ENCODE measurements around the gene TCEAL8. TPM values are rescaled to one million over a fixed set of nuclear protein-coding genes. Genes with fewer than 3 reads are reported as not detected.

TCEAL8 gene
- total and polyA plus RNA-seq, 4 donors: 11.9 to 109 (median 20.2) TPM

GRCh38 chrX:103212749-103213457 is 42.1 kb downstream of the TCEAL8 start (continued):
- TF ChIP-seq, protein P1, sequence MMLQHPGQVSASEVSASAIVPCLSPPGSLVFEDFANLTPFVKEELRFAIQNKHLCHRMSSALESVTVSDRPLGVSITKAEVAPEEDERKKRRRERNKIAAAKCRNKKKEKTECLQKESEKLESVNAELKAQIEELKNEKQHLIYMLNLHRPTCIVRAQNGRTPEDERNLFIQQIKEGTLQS (IDR thresholded peaks at IDR 0.05): no peak
- TF ChIP-seq TAF1 (conservative IDR thresholded peaks at IDR 0.05) (no peak), REST (IDR thresholded peaks at IDR 0.05) (no peak)

DNA sequence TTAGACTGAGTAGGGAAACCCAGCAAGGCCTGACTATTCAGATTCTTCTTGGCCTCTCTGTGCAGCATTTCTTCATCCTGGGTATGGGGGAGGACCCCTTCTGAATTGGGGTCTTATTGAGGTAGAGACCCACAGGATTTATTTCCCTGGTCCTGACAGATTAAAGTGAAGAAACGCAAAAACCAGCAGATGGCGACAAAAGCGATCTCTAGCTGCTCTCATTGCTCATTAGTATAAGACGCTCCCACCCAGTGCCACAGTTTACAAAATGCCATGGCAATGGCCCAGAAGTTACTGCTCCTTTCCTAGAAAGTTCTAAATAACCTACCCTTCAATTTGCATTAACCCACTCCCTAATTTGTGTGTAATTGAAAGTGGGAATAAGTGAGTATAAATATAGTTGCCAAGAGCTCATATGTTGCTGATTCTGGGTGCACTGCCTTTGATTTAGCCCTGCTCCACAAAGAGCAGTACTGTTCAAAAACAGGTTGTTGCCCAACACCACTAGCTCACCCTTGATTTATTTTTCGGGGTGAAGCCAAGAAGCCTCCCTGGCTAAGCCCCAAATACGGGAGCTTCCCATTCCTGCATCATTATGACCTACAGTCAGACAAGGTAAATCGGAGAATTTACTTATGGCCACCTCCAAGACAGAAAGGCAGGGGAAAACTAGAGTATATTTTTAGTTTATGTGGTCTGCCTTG is 43.8 kb downstream of the TCEAL8 start:
- Histone ChIP-seq H3K36me3 (ENCODE audit: control insufficient read depth in 4 of 4, insufficient read depth in 3 of 4, low read depth in 1 of 4, low read length in 3 of 4) (no peaks in the 10 kb centered on the region), H3K9me3 (ENCODE audit: control insufficient read depth in 4 of 4, low read length in 3 of 4) (no peaks in the 10 kb centered on the region), H3K27me3 (ENCODE audit: control insufficient read depth in 4 of 4, insufficient read depth in 4 of 4, low read length in 3 of 4) (peaks cover 0 to 3% (median 0%) of the 10 kb centered on the region in 4 donors), H3K27ac (ENCODE audit: low read depth in 1 of 2, low read length in 2 of 2) (no peak overlapping the region), H3K4me3 (ENCODE audit: low read depth in 1 of 3, low read length in 3 of 3) (no peak overlapping the region), H3K9ac (ENCODE audit: low read depth in 1 of 2, low read length in 2 of 2) (no peak overlapping the region), H3K4me1 (ENCODE audit: control insufficient read depth in 4 of 4, insufficient read depth in 4 of 4, low read length in 3 of 4) (no peaks in the 10 kb centered on the region)
- no peak for DNase-seq (ENCODE audit: low spot score)
- no peak for TF ChIP-seq EGR1 (IDR thresholded peaks at IDR 0.05; ENCODE audit: low read depth in 2 of 2)
- no peak for TF ChIP-seq REST (IDR thresholded peaks at IDR 0.05)
- no peak for TF ChIP-seq TAF1 (conservative IDR thresholded peaks at IDR 0.05)
- no peak for TF ChIP-seq FOXA1 (IDR thresholded peaks at IDR 0.05)
- no peak for TF ChIP-seq FOXA2 (IDR thresholded peaks at IDR 0.05)
- no peak for TF ChIP-seq RXRA (IDR thresholded peaks at IDR 0.05)
- TF ChIP-seq GABPA (IDR thresholded peaks at IDR 0.05 in 1 of 2, conservative IDR thresholded peaks at IDR 0.05 in 1 of 2): no peak
- peak; percentile 38 for TF ChIP-seq CTCF (IDR thresholded peaks at IDR 0.05; ENCODE audit: low read depth, low read length, missing input control)
- peak; percentile 61 to 74 for TF ChIP-seq RAD21 (IDR thresholded peaks at IDR 0.05)
- 29% methylated on average over 7 of the region's 7 CpGs for WGBS

Measured in liver (tissue), 9 donors.